Gastrocnemius medialis (tissue), 4 donors: ENCODE measurements around the gene ZNF253.
"Not testable (repeated sequence)": the region's sequence is repeated elsewhere in the genome, so short reads cannot be mapped to it uniquely, and the experiment has no call there.

ENCODE experiments used
- CTCF ChIP-seq, 5 experiments: fragments of 450-650 bp in 3 of 5; fragments of 200-600 bp in 2 of 5; sonication (generic) in 2 of 5; IDR thresholded peaks in 4 of 5; conservative IDR thresholded peaks in 1 of 5; 1 replicate in 4 of 5; 2 replicates in 1 of 5; pipeline ENCODE4 v1.5.1; 2016 to 2019; ENCODE audit warnings: antibody characterized with exemption in 5 of 5, mild to moderate bottlenecking in 3 of 5, moderate library complexity in 3 of 5
- POLR2A ChIP-seq, 2 donors: fragments of 450-650 bp; IDR thresholded peaks; one replicate each; pipeline ENCODE4 v1.6.1; 2017; ENCODE audit warnings: antibody characterized with exemption in 2 of 2, mild to moderate bottlenecking in 2 of 2, moderate library complexity in 2 of 2

GRCh38 chr19:19930417-19930816 lies 64.7 kb downstream of the ZNF253 start:
- peak in 3 of 5 experiments; percentile 18 to 45 (median 37) for TF ChIP-seq CTCF (IDR thresholded peaks at IDR 0.05 in 4 of 5, conservative IDR thresholded peaks at IDR 0.05 in 1 of 5)
- not testable (repeated sequence) for TF ChIP-seq POLR2A (IDR thresholded peaks at IDR 0.05)
